Stimulated activated CD8-positive, alpha-beta memory T cell treated with anti-CD3 and anti-CD28 coated beads, Interleukin-15, amount 100 ng/mL, for 24 hours (primary cell): Measurements from ENCODE around the gene SEC31B.

Experiments
- DNase-seq: peaks from one replicate; pipeline ENCODE4 v3.0.0-alpha.2; 2020; ENCODE audit warnings: low read depth

Gene SEC31B

GRCh38 chr10:100501423-100501822, 18.2 kb downstream of the SEC31B start:
- DNase-seq = no peak

- no peak for DNase-seq
Measured at GRCh38 chr10:100498059-100498458, 21.6 kb downstream of the SEC31B start.

- no peak for DNase-seq
Measured at GRCh38 chr10:100496567-100496966, 23.1 kb downstream of the SEC31B start.

- DNase-seq = no peak
Measured at GRCh38 chr10:100490531-100490930, 29.1 kb downstream of the SEC31B start.

DNA sequence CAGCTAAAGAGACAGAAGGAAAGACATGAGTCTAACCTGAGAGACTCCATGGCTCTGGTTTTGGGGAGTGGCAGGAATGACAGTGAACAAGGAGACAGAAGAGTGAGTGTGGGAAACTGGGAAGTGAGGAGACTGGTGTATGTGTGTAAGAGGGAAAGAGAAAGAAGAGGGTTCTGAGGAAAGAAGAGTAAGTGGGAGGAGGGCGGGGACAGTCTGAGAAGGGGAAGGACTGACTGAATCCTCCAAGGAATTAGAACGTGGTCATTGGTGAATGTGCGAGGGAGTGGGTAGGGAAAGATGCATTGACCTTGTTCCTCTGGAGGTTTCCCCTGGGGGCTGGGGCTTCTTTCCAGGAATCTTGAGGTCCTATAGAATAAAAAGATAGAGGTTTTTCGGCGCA, 30.3 kb downstream of the SEC31B start:
- no peak for DNase-seq

- DNase-seq = no peak
Measured at GRCh38 chr10:100487529-100487928, 32.1 kb downstream of the SEC31B start.

DNA sequence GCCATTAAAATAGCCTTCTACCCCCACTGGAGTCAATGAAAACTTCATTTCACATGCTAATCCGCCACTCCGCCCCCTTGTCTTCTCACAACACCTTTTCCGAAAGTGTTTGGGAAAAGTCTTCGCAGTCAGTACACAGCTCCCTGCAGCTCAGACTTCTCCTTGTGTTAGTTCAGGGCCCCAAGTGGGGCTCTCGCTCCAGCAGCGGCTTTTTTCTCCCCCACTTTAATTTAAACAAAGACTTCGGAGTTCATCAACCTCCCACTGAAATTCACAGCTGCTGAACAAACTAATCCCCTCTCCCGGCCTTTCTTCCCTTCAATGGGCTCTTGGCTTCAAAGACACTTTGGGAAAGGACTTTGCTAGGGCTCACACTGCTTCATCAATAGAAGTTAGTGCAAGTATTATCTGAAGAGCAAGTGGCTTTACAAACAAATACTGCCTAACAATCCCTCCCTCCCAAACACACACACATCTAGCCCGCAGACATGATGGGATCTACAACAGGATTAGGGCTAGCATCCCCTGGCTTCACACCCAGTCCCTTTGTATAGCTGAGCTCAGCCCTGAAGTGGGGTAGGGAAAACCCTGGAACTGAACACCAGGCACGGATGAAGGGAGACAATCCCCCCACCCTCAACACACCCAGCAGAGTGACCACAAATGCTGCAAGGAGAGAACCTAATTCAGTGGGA, 33.7 kb downstream of the SEC31B start:
- no peak for DNase-seq

DNA sequence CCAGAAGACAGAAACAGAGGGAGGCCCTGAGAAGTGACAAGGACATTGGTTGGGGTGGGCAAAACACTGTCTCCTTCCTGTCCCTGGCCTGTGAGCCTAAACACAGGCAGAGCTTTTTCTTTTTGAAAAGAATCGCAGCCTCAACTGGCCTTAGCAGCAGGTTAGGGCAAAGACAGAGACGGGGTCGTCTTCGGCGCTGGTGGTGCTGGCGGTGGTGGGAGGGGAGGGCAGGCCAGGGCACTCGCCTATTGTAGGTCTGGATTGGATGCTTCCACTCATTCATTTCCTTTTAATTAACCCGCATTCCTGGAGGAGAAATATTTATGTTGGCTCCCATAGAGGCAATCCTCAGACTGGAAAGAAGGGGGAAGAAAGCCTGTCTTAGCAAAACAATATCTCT, 34.3 kb downstream of the SEC31B start:
- DNase-seq = no peak

DNA sequence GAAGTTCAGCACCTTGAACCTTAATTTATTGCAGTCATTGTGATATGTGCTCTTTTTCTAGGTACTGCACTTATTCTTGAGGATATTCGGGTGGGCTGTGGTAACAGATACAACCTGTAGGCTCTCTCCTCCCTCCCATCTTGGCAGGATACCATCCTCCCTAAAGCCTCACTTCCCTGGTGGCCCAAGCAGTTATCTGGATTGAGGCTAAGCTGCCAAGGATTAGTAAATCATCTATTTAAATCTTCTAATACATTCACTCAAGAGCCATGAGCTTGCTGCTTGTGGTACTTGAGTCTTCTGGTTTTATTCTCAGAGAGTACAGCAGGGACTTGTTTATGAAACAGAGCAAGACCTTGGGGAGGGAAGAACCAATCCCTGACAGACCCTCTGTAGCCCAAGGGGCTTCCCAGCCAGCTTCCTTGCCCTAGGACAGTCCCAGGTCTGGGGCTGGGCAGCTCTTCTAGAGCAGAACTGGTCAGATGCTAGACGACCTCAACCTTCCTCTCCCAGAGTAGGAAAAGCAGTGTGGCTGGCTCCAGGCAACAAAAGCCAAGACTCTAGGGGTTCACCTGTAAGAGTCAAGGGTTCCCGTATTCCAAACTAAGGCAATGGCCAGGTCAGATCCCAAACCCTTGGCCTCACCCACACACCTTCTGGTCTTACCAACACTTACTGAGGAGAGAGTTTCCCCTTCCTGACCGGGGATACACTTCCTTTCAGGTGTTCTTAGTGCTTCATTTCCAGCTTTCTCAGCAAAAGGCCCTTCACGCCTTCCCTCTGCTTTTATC, 35.6 kb downstream of the SEC31B start:
- DNase-seq = no peak

- DNase-seq = no peak
Measured at GRCh38 chr10:100482834-100483185, 36.9 kb downstream of the SEC31B start.

DNA sequence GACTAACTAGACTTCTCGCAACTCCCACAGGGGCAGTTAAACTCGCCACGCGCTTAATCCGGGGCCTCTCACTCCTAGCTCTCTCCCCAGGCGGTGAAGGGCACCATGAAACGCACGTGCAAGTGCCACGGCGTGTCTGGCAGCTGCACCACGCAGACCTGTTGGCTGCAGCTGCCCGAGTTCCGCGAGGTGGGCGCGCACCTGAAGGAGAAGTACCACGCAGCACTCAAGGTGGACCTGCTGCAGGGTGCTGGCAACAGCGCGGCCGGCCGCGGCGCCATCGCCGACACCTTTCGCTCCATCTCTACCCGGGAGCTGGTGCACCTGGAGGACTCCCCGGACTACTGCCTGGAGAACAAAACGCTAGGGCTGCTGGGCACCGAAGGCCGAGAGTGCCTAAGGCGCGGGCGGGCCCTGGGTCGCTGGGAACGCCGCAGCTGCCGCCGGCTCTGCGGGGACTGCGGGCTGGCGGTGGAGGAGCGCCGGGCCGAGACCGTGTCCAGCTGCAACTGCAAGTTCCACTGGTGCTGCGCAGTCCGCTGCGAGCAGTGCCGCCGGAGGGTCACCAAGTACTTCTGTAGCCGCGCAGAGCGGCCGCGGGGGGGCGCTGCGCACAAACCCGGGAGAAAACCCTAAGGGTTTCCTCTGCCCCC, 37.4 kb downstream of the SEC31B start:
- peak; percentile 44 for DNase-seq

DNA sequence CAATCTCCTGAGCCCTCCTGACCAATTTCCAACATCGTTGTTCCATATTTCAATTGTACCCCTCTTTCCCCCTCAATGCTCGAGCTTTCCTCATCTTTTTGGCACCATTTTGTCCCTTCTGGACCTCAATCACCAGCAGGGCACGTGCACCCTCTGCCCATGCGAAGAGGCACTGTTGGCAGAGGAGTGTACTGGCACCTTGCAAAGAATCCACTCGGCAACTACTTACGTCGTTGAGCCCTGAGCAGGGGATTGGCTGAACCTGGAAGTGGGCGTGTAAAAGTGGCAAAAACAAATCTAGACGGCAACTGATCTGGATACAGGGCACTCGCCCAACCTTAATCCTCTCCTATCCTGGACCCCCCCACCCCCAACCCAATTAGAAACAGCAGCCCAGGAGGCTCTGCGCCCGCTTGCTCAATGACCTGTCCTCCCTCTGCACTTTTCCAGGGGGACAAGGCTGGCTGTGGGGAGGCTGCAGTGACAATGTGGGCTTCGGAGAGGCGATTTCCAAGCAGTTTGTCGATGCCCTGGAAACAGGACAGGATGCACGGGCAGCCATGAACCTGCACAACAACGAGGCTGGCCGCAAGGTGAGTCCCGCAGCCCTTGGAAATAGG, 38.1 kb downstream of the SEC31B start:
- DNase-seq = peak; percentile 64

DNA sequence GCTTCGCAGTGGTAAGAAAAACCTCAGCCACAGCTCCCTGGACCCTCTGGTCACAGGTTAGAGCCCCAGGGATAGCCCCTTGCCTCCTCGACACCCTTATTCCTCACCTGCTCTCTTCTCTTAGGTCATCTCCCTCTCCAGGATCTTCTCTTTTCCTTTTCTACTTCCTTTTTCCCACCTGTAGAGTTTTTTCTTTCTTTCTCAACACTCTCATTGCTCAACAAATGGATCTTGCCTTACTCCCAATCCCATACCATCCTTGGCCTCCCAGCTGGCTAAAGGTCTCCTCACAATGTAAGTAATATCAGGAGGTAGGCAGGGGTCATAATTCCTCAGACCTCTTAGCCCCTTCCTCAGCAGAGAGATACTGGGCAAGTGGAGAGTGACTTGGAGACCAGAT, 39.7 kb downstream of the SEC31B start:
- DNase-seq = no peak

- DNase-seq = no peak
Measured at GRCh38 chr10:100479037-100479436, 40.6 kb downstream of the SEC31B start.

GRCh38 chr10:100477970-100478369, 41.7 kb downstream of the SEC31B start:
- DNase-seq = no peak

DNA sequence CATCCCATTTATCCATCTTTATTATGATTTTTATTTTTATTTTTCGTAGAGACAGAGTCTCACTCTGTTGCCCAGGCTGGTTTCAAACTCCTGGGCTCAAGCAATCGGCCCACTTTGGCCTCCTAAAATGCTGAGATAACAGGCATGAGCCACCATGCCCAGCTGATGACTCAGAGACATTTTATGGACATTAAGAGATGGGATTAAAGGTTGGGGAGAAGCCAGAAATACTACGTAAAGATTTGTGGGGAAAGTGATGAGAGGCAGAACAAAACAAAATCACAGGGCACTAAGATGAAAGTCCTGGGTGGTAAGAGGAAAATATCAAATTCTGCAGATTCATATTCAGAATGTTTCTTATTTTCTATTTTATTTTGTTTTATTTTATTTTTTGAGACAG, 49.3 kb downstream of the SEC31B start:
- no peak for DNase-seq

GRCh38 chr10:100469756-100470155, 49.9 kb downstream of the SEC31B start:
- DNase-seq = no peak

DNA sequence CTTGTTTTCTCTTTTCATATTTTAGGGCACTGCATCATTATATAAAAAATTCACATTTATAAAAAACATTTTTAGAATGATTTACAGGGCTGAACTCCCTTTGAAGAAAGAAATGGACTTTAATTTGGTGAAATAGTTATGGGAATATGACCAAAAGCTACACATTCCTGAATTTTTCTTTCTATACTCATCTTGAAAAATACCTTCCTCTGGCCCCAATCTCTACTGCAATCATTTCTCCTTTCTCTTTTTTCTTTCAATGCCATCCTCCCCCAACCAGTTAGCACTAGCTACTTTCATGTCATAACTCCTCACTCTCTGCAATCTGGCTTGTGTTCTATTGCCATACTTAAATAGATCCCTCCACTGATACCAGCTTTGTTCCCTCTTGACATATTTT, 50.7 kb downstream of the SEC31B start:
- no peak for DNase-seq

DNA sequence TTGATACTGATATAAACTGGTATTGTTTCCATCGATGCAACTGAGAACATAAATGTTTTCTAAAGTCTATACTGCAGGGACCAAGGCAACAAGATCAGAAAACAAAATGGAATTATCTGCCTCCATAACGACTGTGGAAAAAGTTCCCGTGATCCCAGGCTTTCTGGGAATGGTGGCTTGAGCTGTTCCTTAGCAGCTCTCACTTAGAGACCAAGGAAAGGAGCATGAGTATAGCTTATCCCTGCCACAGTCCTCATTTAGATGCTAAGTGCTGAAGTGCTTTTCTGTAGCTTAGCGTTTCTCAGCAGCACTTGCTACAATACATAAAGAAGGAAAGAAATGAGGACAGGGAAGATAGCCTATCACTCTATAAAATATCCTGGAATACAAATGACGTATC, 51.3 kb downstream of the SEC31B start:
- no peak for DNase-seq

DNA sequence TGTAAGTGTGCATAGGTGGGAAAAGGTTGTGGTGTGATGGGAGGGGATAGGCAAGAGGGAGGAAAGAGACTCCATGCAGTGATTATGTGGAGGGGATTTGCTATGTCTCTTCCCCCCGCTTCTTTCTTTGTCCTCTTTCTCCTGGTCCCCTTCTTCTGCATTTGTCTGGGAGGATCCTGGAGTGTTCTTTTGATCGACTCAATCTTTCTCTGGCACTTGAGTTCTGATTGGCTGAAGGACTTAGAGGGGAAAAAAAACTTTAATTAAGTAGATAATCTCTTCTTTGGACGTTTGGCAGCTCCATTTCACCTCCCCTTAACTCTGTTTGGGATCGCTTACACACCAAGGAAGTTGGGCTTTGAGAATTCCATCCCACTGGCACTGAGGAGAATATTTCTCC, 57.0 kb downstream of the SEC31B start, which contains the start of gene WNT8B:
Gene WNT8B (plus strand): TSS at position 301 of the 400 bp plus-strand sequence. CDS start 160 bp downstream, outside the sequence.
- DNase-seq = no peak

GRCh38 chr10:100448951-100449350, 70.7 kb downstream of the SEC31B start:
- no peak for DNase-seq

DNA sequence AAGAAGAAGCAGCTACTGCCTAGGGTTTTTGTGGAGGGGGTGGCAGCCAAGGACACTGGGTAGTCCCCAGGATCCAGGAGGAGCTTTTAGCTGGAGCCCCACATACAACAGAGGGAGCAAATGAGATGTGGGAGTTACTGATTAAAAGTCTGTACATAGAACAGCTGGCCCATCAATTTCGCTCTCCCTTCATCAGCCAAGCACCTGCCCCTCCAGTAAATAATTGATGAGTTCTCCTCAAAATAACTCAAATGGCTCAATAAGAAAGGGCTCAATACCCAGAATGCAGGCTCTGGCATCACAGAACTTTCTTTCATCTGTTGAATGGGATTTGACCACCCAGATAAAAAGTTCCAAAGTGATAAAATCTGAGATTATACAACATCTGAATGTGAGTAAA, 72.0 kb downstream of the SEC31B start:
- DNase-seq = no peak
